Measurements from ENCODE around the gene SPTBN2. TPM values are rescaled to one million over a fixed set of nuclear protein-coding genes. Genes with fewer than 3 reads are reported as not detected.

SPTBN2 gene
- total and polyA plus RNA-seq, 4 donors, result 34.6 to 88.2 (median 74.1) TPM

DNA sequence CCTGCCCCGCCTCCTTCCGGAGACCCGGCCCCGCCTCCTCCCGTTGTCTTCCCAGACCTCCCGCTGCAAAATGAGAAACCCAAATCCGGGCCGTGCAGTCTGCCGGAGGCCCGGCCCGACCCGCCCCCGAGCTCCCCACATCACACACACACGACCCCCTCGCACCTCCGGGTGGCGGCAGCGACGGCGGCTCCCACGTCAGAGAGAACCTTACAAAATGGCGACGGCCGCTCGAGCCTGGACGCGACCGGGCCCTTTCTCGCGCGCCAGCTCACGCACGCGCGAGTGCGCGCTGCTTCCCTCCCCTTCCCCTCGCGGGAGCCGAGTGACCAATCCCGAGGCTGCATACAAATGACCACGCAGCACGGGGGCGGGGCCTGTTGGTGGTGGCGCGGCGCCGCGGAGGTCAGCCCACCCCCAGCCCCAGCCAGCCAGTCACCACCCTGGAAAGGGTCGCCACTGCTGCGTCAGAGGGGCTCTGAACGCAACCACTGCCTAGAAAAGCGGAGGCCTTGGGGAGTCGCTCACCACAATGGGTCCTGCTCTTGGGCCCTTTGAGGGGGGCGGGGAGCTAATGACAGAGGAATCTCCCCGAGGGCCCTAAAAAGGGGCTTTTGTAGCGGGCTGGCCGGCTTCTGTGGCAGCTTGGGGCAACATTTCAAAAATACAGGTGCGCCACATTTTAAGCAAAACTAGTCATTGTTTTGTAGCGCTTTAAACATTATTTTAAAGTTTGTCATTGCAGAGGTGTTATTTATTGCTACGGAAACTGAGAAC, 51.2 kb downstream of the SPTBN2 start, which contains the start of gene RBM4B:
Gene RBM4B (minus strand): TSS at position 289 of the 777 bp plus-strand sequence. CDS start 808 bp downstream, outside the sequence.
- Histone ChIP-seq H3K4me3 (ENCODE audit: low read depth, low read length) (peak within 1 kb of the TSS; percentile 87), H3K9me3 (ENCODE audit: control insufficient read depth, insufficient read depth, low read length) (no peaks in the 10 kb centered on the region), H3K27ac (ENCODE audit: low read depth, low read length) (peak within 1 kb of the TSS; percentile 97), H3K36me3 (ENCODE audit: control insufficient read depth, insufficient read depth, low read length) (peaks cover 4% of the 10 kb centered on the region), H3K27me3 (ENCODE audit: control insufficient read depth, insufficient read depth, low read length) (no peaks in the 10 kb centered on the region), H3K4me1 (ENCODE audit: control insufficient read depth, insufficient read depth, low read length) (peaks cover 34% of the 10 kb centered on the region)
- WGBS (ENCODE audit: insufficient coverage), result under 1% methylated on average over 57 of the region's 61 CpGs
- peak; percentile 92 to 99 (median 96) for DNase-seq (ENCODE audit: low read depth in 4 of 6, low spot score in 6 of 6)

DNA sequence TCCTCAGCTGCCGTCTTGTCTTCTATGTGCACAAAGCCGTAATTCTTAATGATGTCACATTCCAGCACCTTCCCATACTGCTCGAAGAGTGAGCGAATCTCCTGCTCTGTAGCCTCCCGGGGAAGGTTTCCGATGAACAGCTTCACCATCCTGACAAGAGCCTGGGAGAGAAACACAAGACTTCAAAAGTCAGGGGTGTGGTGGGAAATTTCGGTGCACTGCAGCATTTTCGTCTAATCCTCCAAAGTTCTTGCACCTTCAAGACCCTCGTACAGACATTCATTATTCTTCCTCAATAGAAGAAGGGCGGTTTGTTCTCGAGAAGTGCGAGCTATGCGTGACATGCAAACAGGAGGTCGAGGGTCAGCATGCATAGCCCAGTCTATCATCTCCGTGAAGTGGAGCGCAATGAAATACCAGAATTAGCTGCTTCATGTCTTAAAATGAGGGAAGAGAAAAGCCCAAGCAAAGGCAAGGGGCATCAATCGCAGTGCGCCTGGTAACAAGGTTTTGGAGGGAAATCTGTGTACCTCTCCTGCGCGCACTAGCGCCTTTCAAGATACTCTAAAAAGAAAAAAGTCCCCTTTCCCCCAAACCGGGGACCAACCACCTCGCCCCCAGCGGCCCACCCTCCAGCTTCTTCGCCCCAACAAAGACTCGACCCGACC, 52.0 kb downstream of the SPTBN2 start:
- peak in 2 of 6 donors; percentile 9 to 33 for DNase-seq (ENCODE audit: low read depth in 4 of 6, low spot score in 6 of 6)
- H3K27ac ChIP-seq (ENCODE audit: low read depth, low read length), result peak overlapping the region; percentile 97
- no peaks in the 10 kb centered on the region for H3K27me3 ChIP-seq (ENCODE audit: control insufficient read depth, insufficient read depth, low read length)
- H3K4me3 ChIP-seq (ENCODE audit: low read depth, low read length), result peak overlapping the region; percentile 87
- peaks cover 7% of the 10 kb centered on the region for H3K36me3 ChIP-seq (ENCODE audit: control insufficient read depth, insufficient read depth, low read length)
- 0% methylated on average over 14 of the region's 27 CpGs for WGBS (ENCODE audit: insufficient coverage)
- H3K9me3 ChIP-seq (ENCODE audit: control insufficient read depth, insufficient read depth, low read length), result no peaks in the 10 kb centered on the region
- H3K4me1 ChIP-seq (ENCODE audit: control insufficient read depth, insufficient read depth, low read length), result peaks cover 39% of the 10 kb centered on the region

DNA sequence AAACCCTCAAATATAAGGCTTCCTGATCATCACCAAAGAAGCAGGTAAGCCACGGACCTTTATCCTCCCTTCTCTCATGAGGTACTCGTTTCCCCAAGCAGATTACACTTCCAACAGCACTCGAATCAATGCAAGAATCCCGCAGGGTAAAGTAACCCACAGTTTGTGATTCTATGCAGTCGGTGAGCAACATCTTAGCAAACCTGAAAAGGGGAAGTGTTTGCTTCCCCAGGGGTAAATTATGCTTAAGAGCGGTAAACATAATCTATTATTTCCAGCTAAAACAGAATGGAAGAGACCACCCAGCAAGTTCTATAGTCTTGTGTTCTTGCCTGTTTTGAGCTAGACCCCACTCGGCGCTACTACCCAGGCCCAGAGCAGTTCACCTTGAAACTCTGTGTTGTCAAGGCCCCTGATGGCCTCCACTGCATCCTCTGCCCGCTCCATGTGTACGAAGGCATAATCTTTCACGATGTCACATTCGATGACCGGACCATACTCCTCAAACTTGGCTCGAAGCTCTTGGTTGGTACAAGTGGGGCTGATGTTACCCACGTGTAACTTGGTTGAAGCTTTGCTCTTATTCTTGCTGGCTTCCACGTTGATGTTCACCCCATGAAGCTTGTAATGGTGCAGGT, 52.6 kb downstream of the SPTBN2 start:
- H3K36me3 ChIP-seq (ENCODE audit: control insufficient read depth, insufficient read depth, low read length), result peaks cover 10% of the 10 kb centered on the region
- H3K4me3 ChIP-seq (ENCODE audit: low read depth, low read length), result peak overlapping the region; percentile 87
- H3K9me3 ChIP-seq (ENCODE audit: control insufficient read depth, insufficient read depth, low read length), result no peaks in the 10 kb centered on the region
- DNase-seq (ENCODE audit: low read depth in 4 of 6, low spot score in 6 of 6), result peak in 2 of 6 donors; percentile 10 to 32
- peaks cover 45% of the 10 kb centered on the region for H3K4me1 ChIP-seq (ENCODE audit: control insufficient read depth, insufficient read depth, low read length)
- H3K27ac ChIP-seq (ENCODE audit: low read depth, low read length), result no peak overlapping the region
- no peaks in the 10 kb centered on the region for H3K27me3 ChIP-seq (ENCODE audit: control insufficient read depth, insufficient read depth, low read length)
- WGBS (ENCODE audit: insufficient coverage), result 57% methylated on average over 4 of the region's 16 CpGs

DNA sequence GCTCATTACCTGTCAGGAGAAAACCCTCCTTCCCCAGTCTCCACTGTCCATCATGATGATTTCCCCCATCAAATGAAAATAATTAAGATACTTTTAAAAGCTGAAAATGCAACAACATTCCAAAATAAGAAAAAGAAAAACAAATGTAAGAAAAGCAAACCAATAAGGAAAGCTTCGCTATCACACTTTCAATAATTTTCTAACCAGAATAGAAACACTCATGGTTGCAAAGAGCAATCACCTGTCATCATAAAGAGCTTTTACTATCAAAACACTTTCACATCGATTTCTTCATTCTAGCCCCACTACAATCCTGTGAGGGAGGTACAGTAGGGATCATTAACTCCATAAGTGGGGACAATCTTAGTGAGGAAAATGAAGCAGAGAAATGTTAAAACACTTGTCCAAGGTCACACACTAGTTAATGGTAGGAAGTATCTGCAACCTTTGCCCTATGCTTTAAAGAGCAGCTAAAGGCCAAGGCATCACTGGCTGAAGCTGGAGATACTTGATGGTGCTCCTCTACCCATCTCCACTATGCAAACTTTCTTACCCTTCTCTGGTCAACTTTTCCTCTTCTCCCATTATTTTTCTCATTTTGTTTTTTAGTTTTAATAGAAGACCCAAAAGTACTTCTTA, 53.9 kb downstream of the SPTBN2 start:
- Histone ChIP-seq H3K9me3 (ENCODE audit: control insufficient read depth, insufficient read depth, low read length) (no peaks in the 10 kb centered on the region), H3K36me3 (ENCODE audit: control insufficient read depth, insufficient read depth, low read length) (peaks cover 10% of the 10 kb centered on the region), H3K27ac (ENCODE audit: low read depth, low read length) (no peak overlapping the region), H3K27me3 (ENCODE audit: control insufficient read depth, insufficient read depth, low read length) (no peaks in the 10 kb centered on the region), H3K4me3 (ENCODE audit: low read depth, low read length) (no peak overlapping the region), H3K4me1 (ENCODE audit: control insufficient read depth, insufficient read depth, low read length) (peaks cover 45% of the 10 kb centered on the region)
- DNase-seq (ENCODE audit: low read depth in 4 of 6, low spot score in 6 of 6), result no peak
- WGBS (ENCODE audit: insufficient coverage), result no CpG with 5 or more reads among the region's 2 CpGs

DNA sequence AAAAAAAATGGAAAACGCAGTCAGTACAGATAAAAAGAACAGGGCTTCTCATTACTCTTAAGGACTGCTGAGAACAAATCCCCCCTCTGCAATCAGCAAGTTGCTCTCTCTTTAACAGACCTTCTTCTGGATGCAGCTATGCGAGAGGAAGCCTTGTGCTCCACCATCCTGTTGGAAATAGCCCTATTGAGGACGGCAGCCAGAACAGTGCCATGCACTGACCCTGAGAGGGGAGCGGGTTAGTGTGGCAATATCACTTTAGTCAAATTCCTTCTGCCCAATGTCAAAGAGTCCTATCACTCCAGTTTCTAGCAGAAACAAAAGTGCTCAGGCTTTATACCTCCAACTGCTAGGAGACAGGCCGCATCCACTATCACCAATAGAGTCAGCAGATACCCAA, 58.2 kb downstream of the SPTBN2 start:
- Histone ChIP-seq H3K27ac (ENCODE audit: low read depth, low read length) (no peak overlapping the region), H3K4me1 (ENCODE audit: control insufficient read depth, insufficient read depth, low read length) (peaks cover 25% of the 10 kb centered on the region), H3K36me3 (ENCODE audit: control insufficient read depth, insufficient read depth, low read length) (peaks cover 21% of the 10 kb centered on the region), H3K27me3 (ENCODE audit: control insufficient read depth, insufficient read depth, low read length) (no peaks in the 10 kb centered on the region), H3K9me3 (ENCODE audit: control insufficient read depth, insufficient read depth, low read length) (no peaks in the 10 kb centered on the region), H3K4me3 (ENCODE audit: low read depth, low read length) (no peak overlapping the region)
- 75% methylated on average over 2 of the region's 5 CpGs for WGBS (ENCODE audit: insufficient coverage)
- DNase-seq (ENCODE audit: low read depth in 4 of 6, low spot score in 6 of 6), result no peak

DNA sequence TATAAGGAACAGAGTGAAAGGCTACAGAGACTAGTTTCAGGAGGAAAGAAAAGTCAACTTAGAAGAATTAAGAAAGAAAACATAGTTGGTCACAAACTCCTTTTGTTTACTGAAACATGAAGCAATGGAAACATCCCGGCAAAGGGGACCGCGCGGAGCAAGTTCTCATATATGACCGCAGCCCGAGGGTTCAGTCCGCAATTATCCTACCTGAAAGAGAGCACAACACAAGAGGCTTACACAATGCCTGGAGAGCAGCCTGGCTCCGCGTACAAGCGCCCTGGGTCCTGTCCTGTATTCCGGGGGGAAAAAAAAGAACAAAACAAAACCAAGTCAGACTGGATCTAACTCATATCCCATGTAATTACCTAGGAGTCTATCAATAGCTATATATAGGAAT, 63.6 kb downstream of the SPTBN2 start:
- Histone ChIP-seq H3K9me3 (ENCODE audit: control insufficient read depth, insufficient read depth, low read length) (no peaks in the 10 kb centered on the region), H3K4me1 (ENCODE audit: control insufficient read depth, insufficient read depth, low read length) (no peaks in the 10 kb centered on the region), H3K27ac (ENCODE audit: low read depth, low read length) (no peak overlapping the region), H3K36me3 (ENCODE audit: control insufficient read depth, insufficient read depth, low read length) (peaks cover 38% of the 10 kb centered on the region), H3K4me3 (ENCODE audit: low read depth, low read length) (no peak overlapping the region), H3K27me3 (ENCODE audit: control insufficient read depth, insufficient read depth, low read length) (no peaks in the 10 kb centered on the region)
- no CpG with 5 or more reads among the region's 11 CpGs for WGBS (ENCODE audit: insufficient coverage)
- no peak for DNase-seq (ENCODE audit: low read depth in 4 of 6, low spot score in 6 of 6)

DNA sequence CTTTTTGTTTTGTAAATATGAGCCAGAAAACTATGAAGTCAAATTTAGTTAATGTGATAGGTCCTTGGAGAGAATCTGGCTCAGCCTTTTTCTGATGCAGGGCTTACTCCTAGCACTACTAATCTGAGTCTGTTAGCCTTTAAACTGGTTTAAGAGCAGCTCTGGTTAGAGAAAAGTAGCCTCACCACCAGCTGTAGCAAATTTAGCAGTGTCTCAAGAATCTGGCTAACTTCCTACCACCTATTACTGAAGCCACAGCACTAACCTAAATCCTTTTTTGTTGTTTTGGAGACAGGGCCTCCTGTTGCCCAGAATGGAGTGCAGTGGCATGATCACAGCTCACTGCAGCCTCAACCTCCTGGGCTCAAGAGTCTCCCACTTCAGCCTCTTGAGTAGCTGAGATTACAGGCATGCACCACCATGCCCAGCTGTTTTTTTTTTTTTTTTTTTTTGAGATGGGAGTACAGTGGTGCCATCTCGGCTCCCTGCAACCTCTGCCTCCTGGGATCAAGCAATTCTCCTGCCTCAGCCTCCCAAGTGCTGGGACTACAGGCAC, 65.2 kb downstream of the SPTBN2 start:
- no CpG with 5 or more reads among the region's 1 CpG for WGBS (ENCODE audit: insufficient coverage)
- H3K4me3 ChIP-seq (ENCODE audit: low read depth, low read length), result no peak overlapping the region
- H3K36me3 ChIP-seq (ENCODE audit: control insufficient read depth, insufficient read depth, low read length), result peaks cover 45% of the 10 kb centered on the region
- no peaks in the 10 kb centered on the region for H3K9me3 ChIP-seq (ENCODE audit: control insufficient read depth, insufficient read depth, low read length)
- DNase-seq (ENCODE audit: low read depth in 4 of 6, low spot score in 6 of 6), result no peak
- H3K27ac ChIP-seq (ENCODE audit: low read depth, low read length), result no peak overlapping the region
- H3K27me3 ChIP-seq (ENCODE audit: control insufficient read depth, insufficient read depth, low read length), result no peaks in the 10 kb centered on the region
- H3K4me1 ChIP-seq (ENCODE audit: control insufficient read depth, insufficient read depth, low read length), result no peaks in the 10 kb centered on the region

DNA sequence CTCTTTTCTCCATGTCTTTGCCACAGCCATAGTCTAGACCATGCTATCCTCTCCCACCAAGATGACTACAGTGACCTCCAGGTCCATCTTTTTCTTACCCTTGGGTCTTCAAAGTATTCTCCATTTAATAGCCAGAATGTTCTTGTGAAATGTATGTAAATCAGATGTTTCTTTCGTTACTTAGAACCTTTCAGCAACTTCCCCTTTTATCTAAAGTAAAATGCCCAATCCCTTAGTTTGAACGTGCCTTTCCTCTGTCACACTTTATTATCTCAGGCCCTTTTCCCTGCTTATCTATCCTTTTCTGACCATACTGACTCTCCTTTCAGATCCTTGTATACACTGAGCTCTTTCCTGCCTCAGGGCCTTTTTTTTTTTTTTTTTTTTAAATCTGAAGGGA, 69.3 kb downstream of the SPTBN2 start:
- Histone ChIP-seq H3K27ac (ENCODE audit: low read depth, low read length) (no peak overlapping the region), H3K27me3 (ENCODE audit: control insufficient read depth, insufficient read depth, low read length) (no peaks in the 10 kb centered on the region), H3K9me3 (ENCODE audit: control insufficient read depth, insufficient read depth, low read length) (no peaks in the 10 kb centered on the region), H3K4me3 (ENCODE audit: low read depth, low read length) (no peak overlapping the region), H3K4me1 (ENCODE audit: control insufficient read depth, insufficient read depth, low read length) (no peaks in the 10 kb centered on the region), H3K36me3 (ENCODE audit: control insufficient read depth, insufficient read depth, low read length) (peaks cover 54% of the 10 kb centered on the region)
- 90% methylated on average over 1 of the region's 2 CpGs for WGBS (ENCODE audit: insufficient coverage)
- DNase-seq (ENCODE audit: low read depth in 4 of 6, low spot score in 6 of 6), result no peak

DNA sequence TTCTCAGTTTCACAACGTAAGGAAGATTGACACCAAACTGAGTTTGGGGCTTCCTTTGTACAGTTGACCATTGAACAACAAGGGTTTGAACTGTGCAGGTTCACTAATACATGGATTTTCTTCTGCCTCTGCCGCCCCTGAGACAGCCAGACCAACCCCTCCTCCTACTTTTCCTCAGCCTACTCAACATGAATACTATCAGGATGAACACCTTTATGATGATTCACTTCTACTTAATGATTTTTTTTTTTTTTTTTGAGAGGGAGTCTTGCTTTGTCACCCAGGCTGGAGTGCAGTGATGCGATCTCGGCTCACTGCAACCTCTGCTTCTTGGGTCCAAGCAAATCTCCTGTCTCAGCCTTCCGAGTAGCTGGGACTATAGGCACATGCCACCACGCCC, 75.9 kb downstream of the SPTBN2 start:
- no peaks in the 10 kb centered on the region for H3K4me1 ChIP-seq (ENCODE audit: control insufficient read depth, insufficient read depth, low read length)
- no peak overlapping the region for H3K4me3 ChIP-seq (ENCODE audit: low read depth, low read length)
- H3K27ac ChIP-seq (ENCODE audit: low read depth, low read length), result no peak overlapping the region
- no peak for DNase-seq (ENCODE audit: low read depth in 4 of 6, low spot score in 6 of 6)
- H3K36me3 ChIP-seq (ENCODE audit: control insufficient read depth, insufficient read depth, low read length), result peaks cover 67% of the 10 kb centered on the region
- WGBS (ENCODE audit: insufficient coverage), result 83% methylated on average over 2 of the region's 6 CpGs
- H3K27me3 ChIP-seq (ENCODE audit: control insufficient read depth, insufficient read depth, low read length), result no peaks in the 10 kb centered on the region
- H3K9me3 ChIP-seq (ENCODE audit: control insufficient read depth, insufficient read depth, low read length), result no peaks in the 10 kb centered on the region

All from spinal cord (tissue), 10 donors.